Neural cell (in vitro differentiated cells): Measurements from ENCODE around the gene GNAT2.

ENCODE experiments used
- EP300 ChIP-seq: fragments of 450-650 bp; conservative IDR thresholded peaks from 2 replicates; pipeline ENCODE4 v1.6.1; 2014; ENCODE audit warnings: antibody characterized with exemption, mild to moderate bottlenecking, moderate library complexity; ENCODE audit not compliant: poor library complexity, severe bottlenecking
- EZH2 ChIP-seq: fragments of 200-600, 300-800 bp; shearing (Covaris generic), sonication (generic); IDR thresholded peaks from 2 replicates; pipeline ENCODE4 v1.6.1; 2014; ENCODE audit warnings: antibody characterized with exemption, low read length, borderline replicate concordance, mild to moderate bottlenecking; ENCODE audit not compliant: insufficient read depth, poor library complexity, severe bottlenecking
- TAF1 ChIP-seq: IDR thresholded peaks from 2 replicates; pipeline ENCODE4 v1.6.1; 2012; ENCODE audit warnings: low read depth
- TF ChIP-seq, protein P1 (sequence below): fragments of 450-650 bp; IDR thresholded peaks from 2 replicates; pipeline ENCODE4 v1.5.1; 2014; ENCODE audit warnings: antibody characterized with exemption, mild to moderate bottlenecking, moderate library complexity; ENCODE audit not compliant: poor library complexity, severe bottlenecking

DNA sequence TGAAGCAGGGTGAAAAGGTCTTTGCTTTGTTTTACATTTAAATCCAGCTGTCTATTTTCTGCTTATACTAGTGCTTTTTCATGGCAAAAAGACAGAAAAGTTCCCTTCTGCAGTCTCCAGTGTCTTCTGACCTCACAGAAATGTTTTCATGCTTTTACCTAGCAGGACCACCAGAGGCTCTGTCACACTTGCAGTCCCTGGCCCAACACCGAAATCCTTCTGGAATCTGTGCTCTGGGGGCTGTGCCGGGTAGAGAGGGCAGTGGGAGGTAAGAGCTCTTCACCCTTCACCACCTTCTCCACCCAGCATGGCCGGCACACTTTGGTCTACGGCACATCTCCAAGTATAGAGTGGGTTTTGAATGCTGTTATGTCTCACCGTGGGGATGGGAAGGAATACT is 20.8 kb downstream of the GNAT2 start:
- no peak for TF ChIP-seq EP300
- TF ChIP-seq, protein P1, sequence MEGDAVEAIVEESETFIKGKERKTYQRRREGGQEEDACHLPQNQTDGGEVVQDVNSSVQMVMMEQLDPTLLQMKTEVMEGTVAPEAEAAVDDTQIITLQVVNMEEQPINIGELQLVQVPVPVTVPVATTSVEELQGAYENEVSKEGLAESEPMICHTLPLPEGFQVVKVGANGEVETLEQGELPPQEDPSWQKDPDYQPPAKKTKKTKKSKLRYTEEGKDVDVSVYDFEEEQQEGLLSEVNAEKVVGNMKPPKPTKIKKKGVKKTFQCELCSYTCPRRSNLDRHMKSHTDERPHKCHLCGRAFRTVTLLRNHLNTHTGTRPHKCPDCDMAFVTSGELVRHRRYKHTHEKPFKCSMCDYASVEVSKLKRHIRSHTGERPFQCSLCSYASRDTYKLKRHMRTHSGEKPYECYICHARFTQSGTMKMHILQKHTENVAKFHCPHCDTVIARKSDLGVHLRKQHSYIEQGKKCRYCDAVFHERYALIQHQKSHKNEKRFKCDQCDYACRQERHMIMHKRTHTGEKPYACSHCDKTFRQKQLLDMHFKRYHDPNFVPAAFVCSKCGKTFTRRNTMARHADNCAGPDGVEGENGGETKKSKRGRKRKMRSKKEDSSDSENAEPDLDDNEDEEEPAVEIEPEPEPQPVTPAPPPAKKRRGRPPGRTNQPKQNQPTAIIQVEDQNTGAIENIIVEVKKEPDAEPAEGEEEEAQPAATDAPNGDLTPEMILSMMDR = no peak
- no peak for TF ChIP-seq TAF1
- no peak for TF ChIP-seq EZH2
